HepG2 (cell line): ENCODE data around the gene MDH2. TPM values are rescaled to one million over a fixed set of nuclear protein-coding genes. Genes with fewer than 3 reads are reported as not detected.

Experiments used
- CBX5 ChIP-seq: sonication (generic); formaldehyde crosslinking; IDR thresholded peaks from 2 replicates; pipeline ENCODE4 v1.4.0; 2020; ENCODE audit warnings: missing genetic modification reagents, borderline replicate concordance
- ELK4 ChIP-seq: sonication (generic); formaldehyde crosslinking; IDR thresholded peaks from 2 replicates; pipeline ENCODE4 v1.9.0; 2021; ENCODE audit warnings: missing genetic modification reagents, borderline replicate concordance
- HCFC1 ChIP-seq: fragments of 150-350 bp; IDR thresholded peaks from 2 replicates; pipeline ENCODE4 v1.6.1; 2014; ENCODE audit warnings: low read depth, low read length
- JDP2 ChIP-seq: sonication (generic); formaldehyde crosslinking; IDR thresholded peaks from 2 replicates; pipeline ENCODE4 v1.8.1; 2022; ENCODE audit warnings: missing genetic modification reagents, borderline replicate concordance
- KDM2A ChIP-seq: sonication (generic); formaldehyde crosslinking; IDR thresholded peaks from 2 replicates; pipeline ENCODE4 v1.4.0; 2020; ENCODE audit warnings: low read depth, missing genetic modification reagents, borderline replicate concordance
- KDM3A ChIP-seq: IDR thresholded peaks from 2 replicates; pipeline ENCODE4 v1.6.1; 2018; ENCODE audit warnings: low read depth, missing compliant biosample characterization
- KLF13 ChIP-seq: sonication (generic); formaldehyde crosslinking; IDR thresholded peaks from 2 replicates; pipeline ENCODE4 v1.4.0; 2020; ENCODE audit warnings: mild to moderate bottlenecking, missing genetic modification reagents
- NFKB2 ChIP-seq: sonication (generic); formaldehyde crosslinking; IDR thresholded peaks from 2 replicates; pipeline ENCODE4 v1.4.0; 2020; ENCODE audit warnings: missing genetic modification reagents, borderline replicate concordance
- NONO ChIP-seq, 2 experiments: fragments of 450-650 bp in 1 of 2; sonication (generic) in 1 of 2; formaldehyde crosslinking in 1 of 2; IDR thresholded peaks in 1 of 2; conservative IDR thresholded peaks in 1 of 2; 2 replicates each; pipeline versions ENCODE4 v1.6.1 to v1.8.0; 2017 to 2022; ENCODE audit warnings: mild to moderate bottlenecking in 1 of 2, missing genetic modification reagents in 1 of 2, moderate library complexity in 1 of 2
- PCBP2 ChIP-seq: fragments of 200-400 bp; formaldehyde crosslinking; optimal IDR thresholded peaks from 2 replicates; pipeline ENCODE3; 2018; ENCODE audit warnings: low read length, low read depth; ENCODE audit not compliant: poor library complexity, severe bottlenecking
- POLR2A ChIP-seq, 2 experiments: IDR thresholded peaks; 2 replicates each; pipeline ENCODE4 v1.6.1; 2011; ENCODE audit warnings: low read depth in 2 of 2, low read length in 2 of 2, mild to moderate bottlenecking in 1 of 2, moderate library complexity in 1 of 2; ENCODE audit not compliant: insufficient read depth in 1 of 2
- POLR2G ChIP-seq: fragments of 200-400 bp; formaldehyde crosslinking; IDR thresholded peaks from 2 replicates; pipeline ENCODE4 v1.6.1; 2018; ENCODE audit warnings: mild to moderate bottlenecking, low read depth, low read length, moderate library complexity
- SMARCC2 ChIP-seq: fragments of 450-650 bp; IDR thresholded peaks from 2 replicates; pipeline ENCODE4 v1.6.1; 2017; ENCODE audit warnings: antibody characterized with exemption, mild to moderate bottlenecking
- ZBTB10 ChIP-seq: sonication (generic); formaldehyde crosslinking; IDR thresholded peaks from 2 replicates; pipeline ENCODE4 v1.4.0; 2020; ENCODE audit warnings: missing genetic modification reagents, borderline replicate concordance
- ZNF282 ChIP-seq: fragments of 450-650 bp; IDR thresholded peaks from 2 replicates; pipeline ENCODE4 v1.6.1; 2018; ENCODE audit not compliant: partially characterized antibody
- ZNF530 ChIP-seq: sonication (generic); formaldehyde crosslinking; IDR thresholded peaks from 2 replicates; pipeline ENCODE4 v1.5.0; 2020; ENCODE audit warnings: low read depth, mild to moderate bottlenecking, missing genetic modification reagents
- ZNF598 ChIP-seq: sonication (generic); formaldehyde crosslinking; IDR thresholded peaks from 2 replicates; pipeline ENCODE4 v1.5.1; 2020; ENCODE audit warnings: mild to moderate bottlenecking, missing genetic modification reagents, borderline replicate concordance
- ZNF766 ChIP-seq: sonication (generic); formaldehyde crosslinking; IDR thresholded peaks from 2 replicates; pipeline ENCODE4 v1.5.0; 2020; ENCODE audit warnings: missing genetic modification reagents, borderline replicate concordance
- ZNF772 ChIP-seq: sonication (generic); formaldehyde crosslinking; IDR thresholded peaks from 2 replicates; pipeline ENCODE4 v1.5.0; 2020; ENCODE audit warnings: mild to moderate bottlenecking, missing genetic modification reagents
- polyA plus RNA-seq, 8 experiments: library from polyadenylated mRNA; depleted of rRNA in 3 of 8; stranded (reverse) in 7 of 8; unstranded in 1 of 8; fragments of >200 nt; fragmentation: Illumina TruSeq in 4 of 8; extraction: Trizol in 4 of 8; gene quantifications; 2 replicates each; pipeline versions ENCODE4 v1.2.1 to v1.2.3, GENCODE V29; 2011 to 2016; ENCODE audit warnings: low read depth in 4 of 8, missing spikeins in 1 of 8, mixed read lengths in 1 of 8; ENCODE audit not compliant: insufficient read depth in 1 of 8
- total RNA-seq, 5 experiments: library from RNA; depleted of rRNA; stranded (reverse); fragments of >200 nt; fragmentation: Illumina TruSeq; extraction: Trizol; gene quantifications; 2 replicates each; pipeline ENCODE4 v1.2.3, GENCODE V29; 2016; ENCODE audit warnings: low read depth in 1 of 5
- TF ChIP-seq, protein P1 (sequence below): sonication (generic); formaldehyde crosslinking; IDR thresholded peaks from 2 replicates; pipeline ENCODE4 v1.5.0; 2020; ENCODE audit warnings: missing genetic modification reagents
- TF ChIP-seq, protein P2 (sequence below): IDR thresholded peaks from 2 replicates; pipeline ENCODE4 v1.6.1; 2016; ENCODE audit warnings: missing compliant biosample characterization, missing genetic modification reagents, borderline replicate concordance

MDH2 gene
- total and polyA plus RNA-seq, 2 of the 13 experiments (the other 11 are each of a cell fraction or from before 2014, with no cell fraction given) = 81.4 to 90.3 TPM

GRCh38 chr7:76064208-76064970 is 16.5 kb downstream of the MDH2 start (continued):
- TF ChIP-seq, protein P1, sequence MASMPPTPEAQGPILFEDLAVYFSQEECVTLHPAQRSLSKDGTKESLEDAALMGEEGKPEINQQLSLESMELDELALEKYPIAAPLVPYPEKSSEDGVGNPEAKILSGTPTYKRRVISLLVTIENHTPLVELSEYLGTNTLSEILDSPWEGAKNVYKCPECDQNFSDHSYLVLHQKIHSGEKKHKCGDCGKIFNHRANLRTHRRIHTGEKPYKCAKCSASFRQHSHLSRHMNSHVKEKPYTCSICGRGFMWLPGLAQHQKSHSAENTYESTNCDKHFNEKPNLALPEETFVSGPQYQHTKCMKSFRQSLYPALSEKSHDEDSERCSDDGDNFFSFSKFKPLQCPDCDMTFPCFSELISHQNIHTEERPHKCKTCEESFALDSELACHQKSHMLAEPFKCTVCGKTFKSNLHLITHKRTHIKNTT (CRISPR knock-in tag) = no peak
- TF ChIP-seq HCFC1 = no peak
- TF ChIP-seq, protein P2, sequence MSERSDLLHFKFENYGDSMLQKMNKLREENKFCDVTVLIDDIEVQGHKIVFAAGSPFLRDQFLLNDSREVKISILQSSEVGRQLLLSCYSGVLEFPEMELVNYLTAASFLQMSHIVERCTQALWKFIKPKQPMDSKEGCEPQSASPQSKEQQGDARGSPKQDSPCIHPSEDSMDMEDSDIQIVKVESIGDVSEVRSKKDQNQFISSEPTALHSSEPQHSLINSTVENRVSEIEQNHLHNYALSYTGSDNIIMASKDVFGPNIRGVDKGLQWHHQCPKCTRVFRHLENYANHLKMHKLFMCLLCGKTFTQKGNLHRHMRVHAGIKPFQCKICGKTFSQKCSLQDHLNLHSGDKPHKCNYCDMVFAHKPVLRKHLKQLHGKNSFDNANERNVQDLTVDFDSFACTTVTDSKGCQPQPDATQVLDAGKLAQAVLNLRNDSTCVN (CRISPR knock-in tag) = no peak
- TF ChIP-seq KLF13 (CRISPR knock-in tag) = no peak
- TF ChIP-seq POLR2G = peak; percentile 45; the same call in 1 of the 2 replicates
- no peak for TF ChIP-seq ZNF766
- no peak for TF ChIP-seq ZNF598 (CRISPR knock-in tag)
- no peak for TF ChIP-seq KDM2A (CRISPR knock-in tag)
- TF ChIP-seq ZBTB10 = no peak
- no peak for TF ChIP-seq CBX5 (CRISPR knock-in tag)
- TF ChIP-seq ZNF530 (CRISPR knock-in tag) = no peak
- no peak for TF ChIP-seq NONO (IDR thresholded peaks at IDR 0.05)
- TF ChIP-seq NONO (CRISPR knock-in tag; conservative IDR thresholded peaks at IDR 0.05) = no peak
- TF ChIP-seq ZNF282 = no peak
- TF ChIP-seq SMARCC2 = no peak
- TF ChIP-seq PCBP2 = no peak
- no peak for TF ChIP-seq JDP2 (CRISPR knock-in tag)
- TF ChIP-seq ELK4 = no peak
- TF ChIP-seq KDM3A (CRISPR knock-in tag) = no peak
- TF ChIP-seq ZNF772 (CRISPR knock-in tag) = no peak
- TF ChIP-seq POLR2A (IDR thresholded peaks at IDR 0.05; ENCODE audit: insufficient read depth in 1 of 2, low read depth in 2 of 2, low read length in 2 of 2) = peak in 1 of 2 experiments; percentile 36; a peak in 1 of 4 replicates
- TF ChIP-seq NFKB2 (CRISPR knock-in tag) = peak; percentile 34; the same call in 1 of the 2 replicates
